ENCODE results near the gene ZNF516. TPM values are rescaled to one million over a fixed set of nuclear protein-coding genes. Genes with fewer than 3 reads are reported as not detected.

Gene ZNF516
- total and polyA plus RNA-seq, 4 donors = 2.5 to 12.2 (median 7.6) TPM

GRCh38 chr18:76453932-76454331 is 41.1 kb downstream of the ZNF516 start:
- WGBS = 91% methylated on average over 5 of the region's 5 CpGs
- no peaks in the 10 kb centered on the region for H3K27me3 ChIP-seq (ENCODE audit: control insufficient read depth in 4 of 4, insufficient read depth in 4 of 4, low read length in 3 of 4)
- no peak overlapping the region for H3K4me3 ChIP-seq (ENCODE audit: low read depth in 1 of 3, low read length in 3 of 3)
- no peaks in the 10 kb centered on the region for H3K9me3 ChIP-seq (ENCODE audit: control insufficient read depth in 4 of 4, low read length in 3 of 4)
- H3K27ac ChIP-seq (ENCODE audit: low read depth in 1 of 2, low read length in 2 of 2) = no peak overlapping the region
- no peak for DNase-seq (ENCODE audit: low spot score)
- TF ChIP-seq FOXA2 (IDR thresholded peaks at IDR 0.05) = no peak
- no peak for TF ChIP-seq SP1 (IDR thresholded peaks at IDR 0.05)
- TF ChIP-seq RXRA (IDR thresholded peaks at IDR 0.05) = no peak
- TF ChIP-seq, protein P1, sequence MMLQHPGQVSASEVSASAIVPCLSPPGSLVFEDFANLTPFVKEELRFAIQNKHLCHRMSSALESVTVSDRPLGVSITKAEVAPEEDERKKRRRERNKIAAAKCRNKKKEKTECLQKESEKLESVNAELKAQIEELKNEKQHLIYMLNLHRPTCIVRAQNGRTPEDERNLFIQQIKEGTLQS (IDR thresholded peaks at IDR 0.05) = no peak
- no peak for TF ChIP-seq GABPA (IDR thresholded peaks at IDR 0.05 in 1 of 2, conservative IDR thresholded peaks at IDR 0.05 in 1 of 2)
- TF ChIP-seq EGR1 (IDR thresholded peaks at IDR 0.05; ENCODE audit: low read depth in 2 of 2) = no peak
- no peak for TF ChIP-seq FOXA1 (IDR thresholded peaks at IDR 0.05)
- TF ChIP-seq, protein P2, sequence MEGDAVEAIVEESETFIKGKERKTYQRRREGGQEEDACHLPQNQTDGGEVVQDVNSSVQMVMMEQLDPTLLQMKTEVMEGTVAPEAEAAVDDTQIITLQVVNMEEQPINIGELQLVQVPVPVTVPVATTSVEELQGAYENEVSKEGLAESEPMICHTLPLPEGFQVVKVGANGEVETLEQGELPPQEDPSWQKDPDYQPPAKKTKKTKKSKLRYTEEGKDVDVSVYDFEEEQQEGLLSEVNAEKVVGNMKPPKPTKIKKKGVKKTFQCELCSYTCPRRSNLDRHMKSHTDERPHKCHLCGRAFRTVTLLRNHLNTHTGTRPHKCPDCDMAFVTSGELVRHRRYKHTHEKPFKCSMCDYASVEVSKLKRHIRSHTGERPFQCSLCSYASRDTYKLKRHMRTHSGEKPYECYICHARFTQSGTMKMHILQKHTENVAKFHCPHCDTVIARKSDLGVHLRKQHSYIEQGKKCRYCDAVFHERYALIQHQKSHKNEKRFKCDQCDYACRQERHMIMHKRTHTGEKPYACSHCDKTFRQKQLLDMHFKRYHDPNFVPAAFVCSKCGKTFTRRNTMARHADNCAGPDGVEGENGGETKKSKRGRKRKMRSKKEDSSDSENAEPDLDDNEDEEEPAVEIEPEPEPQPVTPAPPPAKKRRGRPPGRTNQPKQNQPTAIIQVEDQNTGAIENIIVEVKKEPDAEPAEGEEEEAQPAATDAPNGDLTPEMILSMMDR (IDR thresholded peaks at IDR 0.05; ENCODE audit: low read depth, low read length, missing input control) = no peak
- no peak for TF ChIP-seq TAF1 (conservative IDR thresholded peaks at IDR 0.05)
- no peak for TF ChIP-seq HNF4G (IDR thresholded peaks at IDR 0.05)
- no peak for TF ChIP-seq YY1 (IDR thresholded peaks at IDR 0.05)
- H3K4me1 ChIP-seq (ENCODE audit: control insufficient read depth in 4 of 4, insufficient read depth in 4 of 4, low read length in 3 of 4) = peaks cover 8 to 28% (median 13%) of the 10 kb centered on the region in 4 donors
- H3K9ac ChIP-seq (ENCODE audit: low read depth in 1 of 2, low read length in 2 of 2) = no peak overlapping the region
- peaks cover 0 to 4% (median under 1%) of the 10 kb centered on the region in 4 donors for H3K36me3 ChIP-seq (ENCODE audit: control insufficient read depth in 4 of 4, insufficient read depth in 3 of 4, low read depth in 1 of 4, low read length in 3 of 4)

DNA sequence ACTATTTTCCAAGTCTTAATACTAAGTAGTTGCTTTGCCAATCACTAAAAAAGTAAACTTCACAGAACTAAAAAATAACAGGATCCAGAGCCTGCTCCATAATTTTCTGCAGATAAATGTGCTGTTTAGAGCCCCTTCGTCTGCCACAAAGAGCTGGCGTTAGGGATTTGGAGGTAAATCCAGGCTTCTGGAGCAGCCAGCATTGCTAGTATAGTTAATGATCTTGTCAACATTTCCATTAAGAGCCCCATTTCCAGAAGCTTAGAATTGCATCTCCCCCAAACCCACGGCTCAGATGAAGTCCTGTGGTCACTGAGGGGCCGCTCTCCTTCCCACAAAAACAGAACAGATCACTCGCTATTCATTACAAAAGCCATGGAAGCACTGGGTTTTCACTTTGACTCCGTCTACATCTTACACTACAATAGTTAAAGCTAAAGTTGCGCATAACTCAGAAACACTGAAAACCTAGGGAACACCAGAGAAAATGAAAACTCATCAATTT is 41.9 kb downstream of the ZNF516 start:
- no peak overlapping the region for H3K9ac ChIP-seq (ENCODE audit: low read depth in 1 of 2, low read length in 2 of 2)
- no peak overlapping the region for H3K4me3 ChIP-seq (ENCODE audit: low read depth in 1 of 3, low read length in 3 of 3)
- 94% methylated on average over 7 of the region's 7 CpGs for WGBS
- TF ChIP-seq YY1 (IDR thresholded peaks at IDR 0.05) (no peak), SP1 (IDR thresholded peaks at IDR 0.05) (no peak), REST (IDR thresholded peaks at IDR 0.05) (no peak), HNF4G (IDR thresholded peaks at IDR 0.05) (no peak), TAF1 (conservative IDR thresholded peaks at IDR 0.05) (no peak), EGR1 (IDR thresholded peaks at IDR 0.05; ENCODE audit: low read depth in 2 of 2) (no peak), ZBTB33 (IDR thresholded peaks at IDR 0.05) (no peak), RAD21 (IDR thresholded peaks at IDR 0.05) (no peak)
- TF ChIP-seq, protein P3, sequence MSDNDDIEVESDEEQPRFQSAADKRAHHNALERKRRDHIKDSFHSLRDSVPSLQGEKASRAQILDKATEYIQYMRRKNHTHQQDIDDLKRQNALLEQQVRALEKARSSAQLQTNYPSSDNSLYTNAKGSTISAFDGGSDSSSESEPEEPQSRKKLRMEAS (IDR thresholded peaks at IDR 0.05) = no peak
- DNase-seq (ENCODE audit: low spot score) = no peak
- H3K4me1 ChIP-seq (ENCODE audit: control insufficient read depth in 4 of 4, insufficient read depth in 4 of 4, low read length in 3 of 4) = peaks cover 11 to 36% (median 18%) of the 10 kb centered on the region in 4 donors
- H3K9me3 ChIP-seq (ENCODE audit: control insufficient read depth in 4 of 4, low read length in 3 of 4) = no peaks in the 10 kb centered on the region
- H3K27me3 ChIP-seq (ENCODE audit: control insufficient read depth in 4 of 4, insufficient read depth in 4 of 4, low read length in 3 of 4) = no peaks in the 10 kb centered on the region
- H3K36me3 ChIP-seq (ENCODE audit: control insufficient read depth in 4 of 4, insufficient read depth in 3 of 4, low read depth in 1 of 4, low read length in 3 of 4) = no peaks in the 10 kb centered on the region
- no peak overlapping the region for H3K27ac ChIP-seq (ENCODE audit: low read depth in 1 of 2, low read length in 2 of 2)

Data from liver (tissue), 9 donors.